CD4-positive, alpha-beta T cell (primary cell): ENCODE data around the gene CDC14A. TPM values are rescaled to one million over a fixed set of nuclear protein-coding genes. Genes with fewer than 3 reads are reported as not detected.

ENCODE experiments used
- ATAC-seq: fragments of 200-7000 bp; cut with Tn5 transposase; one replicate; pipeline ENCODE4 v1.10.0; 2022; ENCODE audit warnings: mild to moderate bottlenecking; ENCODE audit not compliant: poor library complexity
- CTCF ChIA-PET: fragments of 350-600 bp; sonication (Branson Sonifier 250); formaldehyde crosslinking; loops from one replicate; lab custom pipeline; 2021; ENCODE audit warnings: antibody characterized with exemption, inconsistent platforms; lab: Charles Lee
- POLR2A ChIA-PET: fragments of 350-600 bp; sonication (Branson Sonifier 250); formaldehyde crosslinking; loops from one replicate; lab custom pipeline; 2021; ENCODE audit warnings: antibody characterized with exemption, inconsistent platforms; lab: Charles Lee
- DNase-seq, 14 experiments: peaks; one replicate each; pipeline ENCODE4 v3.0.0-alpha.2; 2013 to 2020; ENCODE audit warnings: mixed read lengths in 2 of 14
- H3K27ac ChIP-seq, 2 donors: one replicate each; pipeline versions ENCODE4 v1.5.1 to v1.7.0; 2013; ENCODE audit warnings: low read length in 2 of 2, low read depth in 1 of 2, mild to moderate bottlenecking in 1 of 2
- H3K27me3 ChIP-seq, 2 experiments: 1 replicate in 1 of 2; 2 replicates in 1 of 2; pipeline versions ENCODE4 v1.6.1 to v1.7.0; 2013; ENCODE audit warnings: low read length in 2 of 2, control low read depth in 1 of 2, mild to moderate bottlenecking in 1 of 2, moderate library complexity in 1 of 2; ENCODE audit not compliant: insufficient read depth in 2 of 2, control insufficient read depth in 1 of 2
- H3K36me3 ChIP-seq: one replicate; pipeline ENCODE4 v1.6.1; 2013; ENCODE audit warnings: low read length, control low read depth; ENCODE audit not compliant: insufficient read depth
- H3K4me1 ChIP-seq: one replicate; pipeline ENCODE4 v1.6.1; 2013; ENCODE audit warnings: low read length, control low read depth; ENCODE audit not compliant: insufficient read depth
- H3K4me3 ChIP-seq: one replicate; pipeline ENCODE4 v1.5.1; 2013; ENCODE audit warnings: mild to moderate bottlenecking, low read length, moderate library complexity
- H3K9me3 ChIP-seq, 2 experiments: 1 replicate in 1 of 2; 2 replicates in 1 of 2; pipeline versions ENCODE4 v1.6.1 to v1.7.0; 2013; ENCODE audit warnings: low read length in 2 of 2, mild to moderate bottlenecking in 2 of 2, control low read depth in 1 of 2, moderate library complexity in 1 of 2; ENCODE audit not compliant: control insufficient read depth in 1 of 2, insufficient read depth in 1 of 2
- H3K27ac Mint-ChIP-seq: one replicate; pipeline ENCODE4 v1.8.0; 2020; ENCODE audit warnings: mixed read lengths
- H3K27me3 Mint-ChIP-seq: one replicate; pipeline ENCODE4 v1.8.0; 2021; ENCODE audit warnings: mixed read lengths
- H3K36me3 Mint-ChIP-seq: one replicate; pipeline ENCODE4 v1.8.0; 2021; ENCODE audit warnings: low read depth, mixed read lengths
- H3K4me1 Mint-ChIP-seq: one replicate; pipeline ENCODE4 v1.8.0; 2021; ENCODE audit warnings: low read depth, mixed read lengths
- H3K4me3 Mint-ChIP-seq: one replicate; pipeline ENCODE4 v1.8.0; 2020; ENCODE audit warnings: mild to moderate bottlenecking, mixed read lengths
- H3K9me3 Mint-ChIP-seq: one replicate; pipeline ENCODE4 v1.8.0; 2020; ENCODE audit warnings: mixed read lengths
- CTCF ChIP-seq: fragments of 200-600 bp; IDR thresholded peaks from one replicate; pipeline ENCODE4 v1.8.0; 2022; ENCODE audit warnings: antibody characterized with exemption, mild to moderate bottlenecking
- intact Hi-C, 2 experiments: fragments of 100-400 bp; cut with DNase I in 1 of 2; cut with micrococcal nuclease in 1 of 2; formaldehyde crosslinking; loops; one replicate each; pipeline versions ENCODE4 v1.15.1 to v1.9.0; 2023 to 2025; cut with DNase I, micrococcal nuclease
- total RNA-seq, 174 experiments: library from RNA in 2 of 174; stranded (reverse) in 2 of 174; gene quantifications; one replicate each; pipeline ENCODE4 v1.2.3 and lab custom pipeline; 2021 to 2026

The CDC14A gene
- total RNA-seq, 2 experiments from 2014 or later = 174 to 182 TPM

- Histone ChIP-seq H3K27ac (no peak overlapping the region), H3K4me1 (peaks cover 9% of the 10 kb centered on the region), H3K36me3 (no peaks in the 10 kb centered on the region), H3K27me3 (no peaks in the 10 kb centered on the region), H3K9me3 (no peaks in the 10 kb centered on the region), H3K4me3 (no peak overlapping the region)
- no peak for TF ChIP-seq CTCF
- intact Hi-C loops = loop anchor here in 1 of 2 experiments (10.0 kb wide), 1 partner anchor 54 kb away; no protein-coding TSS in a partner anchor
- ATAC-seq (no peak), DNase-seq (no peak)
- peak overlapping the region; percentile 39 for H3K4me3 Mint-ChIP-seq
- ChIA-PET POLR2A (no interaction called here), CTCF (interaction anchor here (0.7 kb wide), 1 partner anchor 111 kb away, joined by 3 read pairs; no protein-coding TSS in a partner anchor)
- no peaks in the 10 kb centered on the region for H3K9me3 Mint-ChIP-seq
- H3K36me3 Mint-ChIP-seq = peaks cover 20% of the 10 kb centered on the region
- no peaks in the 10 kb centered on the region for H3K27me3 Mint-ChIP-seq
- H3K4me1 Mint-ChIP-seq = peaks cover 10% of the 10 kb centered on the region
- H3K27ac Mint-ChIP-seq = no peak overlapping the region
Measured at GRCh38 chr1:100348549-100349144, 3.7 kb upstream of the CDC14A start.

DNA sequence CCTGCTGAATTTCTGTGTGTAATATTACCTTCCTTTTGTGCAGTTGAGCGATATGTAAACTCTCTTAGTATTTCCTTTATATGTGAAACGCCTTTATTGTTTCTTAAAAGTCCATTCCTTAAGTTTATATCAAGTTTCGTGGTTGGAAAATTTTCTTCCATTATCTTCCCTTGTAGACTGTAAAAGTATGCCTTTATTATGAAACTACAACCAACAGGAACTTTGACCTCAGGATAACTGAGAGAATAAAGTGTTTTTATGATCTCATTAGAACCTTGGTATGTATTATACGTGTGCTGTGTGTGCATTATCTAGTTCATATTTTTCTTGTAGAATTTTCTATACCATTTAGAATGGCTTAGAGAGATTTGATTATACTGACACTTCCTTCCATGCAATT lies 3.1 kb upstream of the CDC14A start:
- DNase-seq (no peak), ATAC-seq (no peak)
- Mint-ChIP-seq H3K4me3 (no peak overlapping the region), H3K4me1 (peaks cover 16% of the 10 kb centered on the region), H3K36me3 (peaks cover 26% of the 10 kb centered on the region), H3K27ac (no peak overlapping the region), H3K27me3 (no peaks in the 10 kb centered on the region), H3K9me3 (no peaks in the 10 kb centered on the region)
- Histone ChIP-seq H3K27me3 (no peaks in the 10 kb centered on the region), H3K4me3 (no peak overlapping the region), H3K36me3 (no peaks in the 10 kb centered on the region), H3K9me3 (no peaks in the 10 kb centered on the region), H3K4me1 (peaks cover 9% of the 10 kb centered on the region), H3K27ac (no peak overlapping the region)
- ChIA-PET CTCF (interaction anchor here (1.0 kb wide), 1 partner anchor 110 kb away, joined by 3 read pairs; no protein-coding TSS in a partner anchor), POLR2A (no interaction called here)
- intact Hi-C loops = loop anchor here in 1 of 2 experiments (10.0 kb wide), 1 partner anchor 54 kb away; no protein-coding TSS in a partner anchor
- no peak for TF ChIP-seq CTCF

DNA sequence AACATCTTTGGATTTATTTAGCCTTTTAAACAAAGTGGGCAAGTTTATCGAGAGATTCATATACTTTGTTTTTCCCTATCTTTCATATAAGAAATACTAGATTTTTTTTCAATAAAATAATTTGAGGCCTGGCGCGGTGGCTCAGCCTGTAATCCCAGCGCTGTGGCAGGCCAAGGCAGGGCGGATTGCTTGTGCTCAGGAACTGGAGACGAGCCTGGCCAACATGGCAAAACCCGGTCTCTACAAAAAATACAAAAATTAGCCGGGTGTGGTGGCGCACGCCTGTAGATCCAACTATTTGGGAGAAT lies 1.6 kb upstream of the CDC14A start:
- Histone ChIP-seq H3K4me1 (peaks cover 16% of the 10 kb centered on the region), H3K27me3 (no peaks in the 10 kb centered on the region), H3K4me3 (peak overlapping the region; percentile 96), H3K36me3 (peaks cover 12% of the 10 kb centered on the region), H3K9me3 (no peaks in the 10 kb centered on the region), H3K27ac (peak overlapping the region; percentile 86 to 92)
- peak overlapping the region; percentile 93 for H3K4me3 Mint-ChIP-seq
- peaks cover 31% of the 10 kb centered on the region for H3K4me1 Mint-ChIP-seq
- intact Hi-C loops = loop anchor here (5.0 to 10.0 kb wide), 7 partner anchors 42 to 218 kb away; partner anchors contain the start of genes RTCA (in 2 of the 2), DBT (in 1 of the 2), SASS6 (in 1 of the 2) and TRMT13 (in 1 of the 2)
- ChIA-PET CTCF (interaction anchor here (1.1 to 2.1 kb wide), 2 partner anchors 29 to 73 kb away, joined by 3 to 8 read pairs; no protein-coding TSS in a partner anchor), POLR2A (interaction anchor here (0.9 to 6.9 kb wide), 12 partner anchors 15 to 107 kb away, joined by 3 to 67 read pairs (median 34); partner anchors contain the start of genes DBT and RTCA)
- ATAC-seq = no peak
- H3K9me3 Mint-ChIP-seq = no peaks in the 10 kb centered on the region
- no peaks in the 10 kb centered on the region for H3K27me3 Mint-ChIP-seq
- H3K27ac Mint-ChIP-seq = peak overlapping the region; percentile 96
- DNase-seq = no peak
- TF ChIP-seq CTCF = no peak
- peaks cover 41% of the 10 kb centered on the region for H3K36me3 Mint-ChIP-seq
